ENCODE measurements around the gene POTEH.
"Not testable (repeated sequence)": the region's sequence is repeated elsewhere in the genome, so short reads cannot be mapped to it uniquely, and the experiment has no call there.

DNA sequence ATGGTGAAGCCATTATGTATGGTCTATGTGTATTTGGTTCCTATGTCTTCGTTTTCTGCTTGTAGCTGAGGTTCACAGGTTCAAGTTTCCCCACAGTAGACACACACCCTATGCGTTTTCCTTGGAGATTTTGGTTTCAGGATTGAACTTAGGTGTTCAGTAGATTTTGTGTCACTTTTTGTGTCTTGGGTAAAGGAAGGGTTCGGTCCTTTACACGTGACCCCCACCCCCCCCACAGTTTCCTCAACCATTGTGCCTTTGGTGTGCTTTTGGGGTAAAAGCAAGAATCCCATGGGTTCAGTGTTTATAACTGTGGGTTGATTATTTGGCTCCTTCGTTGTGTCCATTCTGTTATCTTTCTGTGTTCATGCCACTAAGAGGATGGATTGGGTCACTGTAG lies 24.3 kb upstream of the POTEH start:
- TF ChIP-seq EZH2phosphoT487 (IDR thresholded peaks at IDR 0.05; ENCODE audit: insufficient read depth, low read depth); EZH2 (IDR thresholded peaks at IDR 0.05; ENCODE audit: insufficient read depth, poor library complexity, severe bottlenecking): not testable (repeated sequence)

Data from GM23248 (cell line).